Skeletal muscle tissue (tissue), 4 donors: ENCODE results near the gene NOC2L. TPM values are rescaled to one million over a fixed set of nuclear protein-coding genes. Genes with fewer than 3 reads are reported as not detected.

Experiments
- H3K27ac ChIP-seq: one replicate; pipeline ENCODE4 v1.7.0; 2013; ENCODE audit warnings: mild to moderate bottlenecking, low read depth, low read length, inconsistent platforms
- H3K27me3 ChIP-seq, 3 donors: one replicate each; pipeline ENCODE4 v1.7.0; 2013; ENCODE audit warnings: low read length in 3 of 3; ENCODE audit not compliant: control insufficient read depth in 3 of 3, insufficient read depth in 3 of 3
- H3K36me3 ChIP-seq, 3 donors: one replicate each; pipeline ENCODE4 v1.7.0; 2013; ENCODE audit warnings: low read length in 3 of 3; ENCODE audit not compliant: control insufficient read depth in 3 of 3, insufficient read depth in 3 of 3
- H3K4me1 ChIP-seq, 3 donors: one replicate each; pipeline ENCODE4 v1.7.0; 2013; ENCODE audit warnings: low read length in 3 of 3, mild to moderate bottlenecking in 3 of 3; ENCODE audit not compliant: control insufficient read depth in 3 of 3, insufficient read depth in 3 of 3
- H3K4me3 ChIP-seq, 3 donors: one replicate each; pipeline ENCODE4 v1.7.0; 2013; ENCODE audit warnings: low read length in 3 of 3
- H3K9ac ChIP-seq, 3 donors: one replicate each; pipeline ENCODE4 v1.7.0; 2013; ENCODE audit warnings: low read length in 3 of 3, mild to moderate bottlenecking in 3 of 3, moderate library complexity in 2 of 3, low read depth in 1 of 3
- H3K9me3 ChIP-seq, 3 donors: one replicate each; pipeline ENCODE4 v1.7.0; 2013; ENCODE audit warnings: low read length in 3 of 3; ENCODE audit not compliant: control insufficient read depth in 3 of 3
- total RNA-seq: library from RNA; depleted of rRNA; stranded (reverse); fragments of >200 nt; gene quantifications from one replicate; pipeline ENCODE4 v1.2.3, GENCODE V29; 2014
- donor health status: Osteomylitis.

NOC2L gene
- total RNA-seq, 1 donor from 2014 or later: 47.0 TPM

DNA sequence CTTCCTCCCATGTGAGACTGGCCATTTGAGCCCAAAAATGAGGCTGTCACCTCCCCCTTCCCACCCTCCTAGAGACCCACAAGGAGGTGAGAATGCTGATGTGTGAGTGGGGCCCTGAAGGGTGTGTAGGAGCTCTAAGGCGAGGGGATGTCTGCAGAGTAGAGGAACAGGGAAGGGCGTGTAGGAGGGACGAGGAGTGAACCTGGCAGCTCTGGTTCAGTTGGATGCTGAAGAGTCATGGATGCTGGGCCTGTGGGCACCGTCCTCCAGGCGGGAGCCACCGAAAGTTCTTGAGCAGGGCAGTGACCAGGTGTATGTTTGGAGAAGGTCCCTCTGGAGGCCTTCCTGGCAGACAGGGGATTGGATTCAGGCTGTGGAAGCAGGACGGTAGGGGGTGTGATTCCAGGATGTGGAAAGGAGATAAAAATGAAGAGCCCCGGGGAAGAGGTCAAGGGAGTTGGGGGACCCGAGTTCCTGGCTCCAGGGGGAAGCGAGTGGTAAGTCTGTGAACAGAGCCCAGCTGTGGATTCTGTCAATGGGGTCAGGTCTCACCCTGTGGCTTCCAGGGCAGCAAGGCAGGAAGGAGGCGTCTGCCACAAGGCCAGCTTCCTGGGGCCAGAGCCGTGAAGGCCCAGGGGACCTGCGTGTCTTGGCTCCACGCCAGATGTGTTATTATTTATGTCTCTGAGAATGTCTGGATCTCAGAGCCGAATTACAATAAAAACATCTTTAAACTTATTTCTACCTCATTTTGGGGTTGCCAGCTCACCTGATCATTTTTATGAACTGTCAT is 27.5 kb downstream of the NOC2L start:
- Histone ChIP-seq H3K27ac (no peak overlapping the region), H3K4me3 (no peak overlapping the region), H3K36me3 (no peaks in the 10 kb centered on the region), H3K27me3 (peaks cover 65 to 79% (median 71%) of the 10 kb centered on the region in 3 donors), H3K9ac (no peak overlapping the region), H3K4me1 (peaks cover 0 to 11% (median 8%) of the 10 kb centered on the region in 3 donors), H3K9me3 (no peaks in the 10 kb centered on the region)

DNA sequence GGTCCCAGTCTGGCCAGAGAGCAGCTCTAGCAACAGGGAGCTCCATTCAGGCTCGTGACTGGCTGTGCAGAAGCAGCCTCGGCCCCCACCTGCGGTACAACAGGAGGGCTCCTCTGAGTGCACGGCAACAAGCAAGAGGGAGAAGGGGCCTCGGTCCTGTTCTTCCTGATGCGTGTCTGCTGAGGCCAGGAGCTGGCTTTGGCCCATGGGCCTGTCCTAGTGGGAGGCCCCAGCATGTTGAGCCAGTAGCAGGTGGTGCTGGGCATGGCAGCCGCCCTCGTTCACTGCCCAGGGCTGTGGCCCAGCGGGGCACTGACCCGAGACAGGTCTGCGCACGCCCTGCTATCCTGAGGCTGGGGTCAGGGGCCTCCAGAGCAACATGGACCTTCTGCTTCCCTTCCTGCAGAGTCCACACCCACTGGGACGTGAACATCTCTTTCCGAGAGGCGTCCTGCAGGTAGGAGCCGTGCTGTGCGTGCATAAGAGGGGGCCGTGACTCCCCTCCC is 28.4 kb downstream of the NOC2L start:
- Histone ChIP-seq H3K27me3 (peaks cover 66 to 79% (median 72%) of the 10 kb centered on the region in 3 donors), H3K4me1 (peaks cover 0 to 14% (median 13%) of the 10 kb centered on the region in 3 donors), H3K4me3 (no peak overlapping the region)

DNA sequence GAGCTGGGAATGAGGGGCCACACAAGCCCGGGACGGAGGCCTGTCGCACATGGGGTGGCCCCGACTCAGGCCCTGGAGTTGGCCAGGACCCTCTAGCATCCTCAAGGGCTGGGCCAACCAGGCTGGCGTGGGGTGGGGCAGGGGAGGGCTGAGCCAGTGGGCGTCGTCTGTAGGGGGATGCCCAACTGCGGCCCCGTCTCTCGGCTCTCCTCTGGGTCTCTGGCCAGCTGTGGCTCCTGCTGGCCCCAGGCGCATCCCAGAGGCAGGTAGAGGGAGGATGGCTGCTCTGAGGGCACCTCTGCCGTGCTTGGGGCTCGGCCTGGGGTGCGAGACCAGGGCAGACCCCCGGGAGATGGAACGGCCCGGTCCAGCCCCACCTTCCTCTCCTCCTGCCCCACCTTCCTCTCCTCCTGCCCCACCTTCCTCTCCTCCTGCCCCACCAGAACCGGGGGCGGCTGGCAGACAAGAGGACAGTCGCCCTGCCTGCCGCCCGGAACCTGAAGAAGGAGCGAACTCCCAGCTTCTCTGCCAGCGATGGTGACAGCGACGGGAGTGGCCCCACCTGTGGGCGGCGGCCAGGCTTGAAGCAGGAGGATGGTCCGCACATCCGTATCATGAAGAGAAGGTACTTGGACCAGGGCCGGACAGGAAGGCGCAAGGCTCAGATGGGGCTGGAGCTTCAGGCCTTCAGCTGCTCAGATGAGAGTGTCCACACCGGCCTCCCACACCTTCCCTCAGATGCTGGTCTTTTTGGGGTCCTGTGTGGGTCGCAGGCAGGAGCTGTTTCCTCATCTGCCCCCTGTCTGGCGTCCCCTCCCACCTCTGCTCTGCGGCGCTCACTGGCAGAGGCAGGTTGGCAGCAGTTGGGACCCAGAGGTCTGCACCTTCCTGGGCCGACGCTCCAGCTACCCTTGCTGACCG is 29.1 kb downstream of the NOC2L start:
- no peaks in the 10 kb centered on the region for H3K9me3 ChIP-seq
- no peak overlapping the region for H3K4me3 ChIP-seq
- peaks cover 0 to 10% (median 8%) of the 10 kb centered on the region in 3 donors for H3K4me1 ChIP-seq
- H3K27me3 ChIP-seq: peaks cover 62 to 77% (median 69%) of the 10 kb centered on the region in 3 donors
- H3K9ac ChIP-seq: no peak overlapping the region
- no peak overlapping the region for H3K27ac ChIP-seq
- H3K36me3 ChIP-seq: no peaks in the 10 kb centered on the region

More for the DNA sequence above, 28.4 kb downstream of the NOC2L start:
- H3K27ac ChIP-seq: no peak overlapping the region
- H3K9ac ChIP-seq: no peak overlapping the region
- H3K36me3 ChIP-seq: no peaks in the 10 kb centered on the region
- no peaks in the 10 kb centered on the region for H3K9me3 ChIP-seq

DNA sequence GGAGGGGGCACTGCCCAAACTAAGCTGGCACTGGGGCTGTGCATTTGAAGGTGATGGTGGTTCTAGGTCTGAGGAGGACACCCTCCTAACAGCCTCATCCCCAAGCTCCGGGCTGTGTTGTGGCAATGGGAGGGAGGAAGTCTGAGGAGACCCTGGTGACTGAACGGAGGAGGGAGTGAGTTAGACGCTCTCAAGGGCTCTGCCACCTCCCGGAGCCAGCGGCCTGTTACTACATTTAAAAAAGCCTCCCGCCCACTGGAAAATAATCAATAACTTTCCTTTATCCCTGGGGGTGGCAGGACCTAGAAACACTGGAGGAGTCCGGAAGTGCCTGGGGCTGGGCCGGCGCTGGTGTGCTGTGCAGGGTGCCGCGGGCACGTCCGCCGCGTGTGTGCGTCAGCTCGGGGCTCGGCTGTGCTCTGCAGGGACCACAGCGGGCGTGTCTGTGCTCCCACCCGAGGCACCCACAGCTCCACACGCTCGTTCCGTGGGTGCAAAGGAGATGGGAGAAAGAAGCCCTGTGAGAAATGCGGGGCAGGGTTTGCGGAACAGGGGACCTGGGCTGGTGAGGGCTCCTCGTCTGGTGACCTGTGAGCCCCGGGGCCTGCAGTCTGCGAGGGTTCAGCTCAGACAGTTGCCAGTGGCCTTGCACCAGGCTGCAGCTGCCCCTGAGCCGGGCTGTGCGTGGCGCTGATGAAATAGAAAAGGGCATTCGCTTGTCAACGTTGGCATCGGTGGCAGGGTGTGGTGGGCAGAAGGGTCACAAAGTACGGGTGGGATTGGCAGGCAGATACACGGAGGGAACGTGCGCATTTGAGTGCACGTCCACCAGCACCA is 30.0 kb downstream of the NOC2L start:
- H3K27ac ChIP-seq: no peak overlapping the region
- H3K4me1 ChIP-seq: peaks cover 3 to 10% (median 8%) of the 10 kb centered on the region in 3 donors
- H3K9me3 ChIP-seq: no peaks in the 10 kb centered on the region
- H3K9ac ChIP-seq: no peak overlapping the region
- H3K27me3 ChIP-seq: peaks cover 60 to 84% (median 72%) of the 10 kb centered on the region in 3 donors
- H3K36me3 ChIP-seq: no peaks in the 10 kb centered on the region
- no peak overlapping the region for H3K4me3 ChIP-seq

DNA sequence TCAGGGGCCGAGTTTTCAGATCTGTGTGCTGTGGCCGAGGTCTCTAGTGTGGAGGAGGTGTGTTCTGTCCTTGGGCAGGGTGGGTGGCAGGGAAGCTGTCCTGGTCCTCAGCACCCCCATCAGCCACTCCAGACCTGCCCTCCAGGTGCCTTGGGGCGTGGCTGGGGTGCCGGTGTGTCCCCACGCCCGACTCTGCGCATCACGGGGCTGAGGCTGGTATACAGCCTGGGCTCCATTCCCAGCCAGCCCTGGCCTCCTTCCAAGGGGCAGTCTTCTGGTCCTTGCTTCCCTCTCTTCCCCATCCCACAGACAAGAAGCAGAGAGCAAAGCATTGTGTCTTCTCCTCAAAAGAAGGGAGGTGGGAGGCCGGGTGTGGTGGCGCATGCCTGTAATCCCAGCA is 31.3 kb downstream of the NOC2L start:
- Histone ChIP-seq H3K27me3 (peaks cover 63 to 81% (median 66%) of the 10 kb centered on the region in 3 donors), H3K36me3 (no peaks in the 10 kb centered on the region), H3K4me3 (no peak overlapping the region), H3K9me3 (no peaks in the 10 kb centered on the region), H3K27ac (no peak overlapping the region), H3K4me1 (peaks cover 9 to 18% (median 17%) of the 10 kb centered on the region in 3 donors), H3K9ac (no peak overlapping the region)

DNA sequence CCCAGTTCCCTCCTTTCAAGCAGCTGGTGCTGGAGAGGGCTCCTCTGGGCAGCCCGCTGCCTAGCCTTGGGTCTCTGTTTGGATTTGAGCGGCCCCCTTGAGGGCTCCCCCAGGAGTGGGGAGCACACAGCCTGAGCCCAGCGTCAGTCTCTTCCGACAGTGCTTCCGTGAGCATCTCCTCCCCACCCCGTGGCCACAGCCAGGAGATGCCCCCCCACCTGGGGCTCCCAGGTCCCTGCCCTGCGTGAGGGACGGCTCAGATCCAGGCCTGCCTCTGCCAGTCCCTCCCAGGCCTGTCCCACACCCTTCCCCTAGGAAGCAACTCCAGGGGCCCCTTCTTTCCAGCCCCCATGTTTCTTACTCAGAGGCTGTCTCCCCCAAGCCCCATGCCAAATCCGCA is 31.8 kb downstream of the NOC2L start:
- no peak overlapping the region for H3K9ac ChIP-seq
- no peak overlapping the region for H3K4me3 ChIP-seq
- H3K27me3 ChIP-seq: peaks cover 61 to 82% (median 66%) of the 10 kb centered on the region in 3 donors
- H3K4me1 ChIP-seq: peaks cover 9 to 22% (median 18%) of the 10 kb centered on the region in 3 donors
- no peaks in the 10 kb centered on the region for H3K36me3 ChIP-seq
- H3K27ac ChIP-seq: no peak overlapping the region
- H3K9me3 ChIP-seq: no peaks in the 10 kb centered on the region

DNA sequence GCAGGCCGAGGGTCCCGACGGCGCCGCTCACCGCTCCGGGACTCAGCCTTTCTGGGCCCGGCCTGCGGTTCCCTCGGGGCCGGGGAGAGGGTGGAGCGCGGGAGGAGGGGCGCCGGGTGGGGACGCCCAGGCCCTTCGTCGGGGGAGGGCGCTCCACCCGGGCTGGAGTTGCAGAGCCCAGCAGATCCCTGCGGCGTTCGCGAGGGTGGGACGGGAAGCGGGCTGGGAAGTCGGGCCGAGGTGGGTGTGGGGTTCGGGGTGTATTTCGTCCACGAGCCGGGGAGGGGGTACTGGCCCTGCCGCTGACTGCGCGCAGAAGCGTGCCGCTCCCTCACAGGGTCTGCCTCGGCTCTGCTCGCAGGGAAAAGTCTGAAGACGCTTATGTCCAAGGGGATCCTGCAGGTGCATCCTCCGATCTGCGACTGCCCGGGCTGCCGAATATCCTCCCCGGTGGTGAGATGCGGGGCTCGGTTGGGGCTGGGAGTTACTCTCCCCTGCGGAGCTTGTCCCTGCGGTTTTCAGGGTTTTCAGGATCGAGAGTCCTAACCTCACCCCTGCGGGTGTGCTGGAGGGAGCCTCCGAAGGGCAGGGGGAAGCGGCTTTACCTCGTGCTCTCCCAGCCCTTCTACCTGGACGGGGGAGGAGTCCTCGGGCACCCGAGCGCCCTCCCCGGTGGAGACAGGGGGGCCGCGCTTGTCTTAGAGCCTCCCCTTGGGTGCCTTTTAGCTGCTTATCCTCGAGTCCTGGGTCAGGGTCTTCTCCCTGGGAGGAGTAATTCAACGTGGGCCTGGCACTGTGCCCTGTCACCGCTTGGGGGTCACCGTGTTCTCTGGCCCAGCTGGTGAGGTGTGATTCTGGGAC is 33.3 kb downstream of the NOC2L start:
- Histone ChIP-seq H3K9me3 (no peaks in the 10 kb centered on the region), H3K36me3 (no peaks in the 10 kb centered on the region), H3K4me1 (peaks cover 17 to 32% (median 27%) of the 10 kb centered on the region in 3 donors), H3K27ac (no peak overlapping the region), H3K27me3 (peaks cover 57 to 80% (median 59%) of the 10 kb centered on the region in 3 donors), H3K9ac (no peak overlapping the region), H3K4me3 (peak overlapping the region in 1 of 3 donors; percentile 5)

DNA sequence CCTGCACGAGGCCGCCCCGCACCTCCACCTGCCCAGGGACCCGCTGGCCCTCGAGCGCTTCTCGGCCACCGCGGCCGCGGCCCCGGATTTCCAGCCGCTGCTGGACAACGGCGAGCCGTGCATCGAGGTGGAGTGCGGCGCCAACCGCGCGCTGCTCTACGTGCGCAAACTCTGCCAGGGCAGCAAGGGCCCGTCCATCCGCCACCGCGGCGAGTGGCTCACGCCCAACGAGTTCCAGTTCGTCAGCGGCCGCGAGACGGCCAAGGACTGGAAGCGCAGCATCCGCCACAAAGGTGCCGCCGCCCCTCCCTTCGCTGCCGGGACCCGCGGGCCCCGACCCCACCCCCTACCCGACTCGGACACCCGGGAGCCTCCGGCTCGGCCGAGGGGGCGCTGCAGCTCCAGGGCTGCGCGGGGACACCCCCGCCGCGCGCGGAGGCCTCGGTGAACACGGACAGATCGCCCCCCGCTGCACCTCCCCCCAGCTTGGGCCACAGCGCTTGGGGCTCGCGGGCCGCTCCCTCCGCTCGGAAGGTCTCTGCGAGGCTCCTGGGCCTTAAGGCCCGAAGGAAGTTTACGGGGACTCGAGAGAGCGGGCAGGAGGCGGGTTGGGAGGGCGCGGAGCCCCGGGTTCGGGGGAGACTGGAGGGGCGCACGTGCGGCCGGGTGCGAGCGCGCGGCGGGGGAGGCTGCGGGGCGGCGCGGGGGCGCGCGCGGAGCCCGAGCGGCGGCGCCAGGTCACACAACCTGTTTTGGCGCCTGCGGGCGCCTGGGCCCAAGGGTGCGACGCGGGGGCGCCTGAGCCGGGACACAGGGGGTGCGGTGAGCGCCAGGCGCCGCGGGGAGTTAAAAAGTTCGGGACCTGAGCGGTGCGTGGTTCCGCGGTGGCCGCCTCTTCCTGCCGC is 34.1 kb downstream of the NOC2L start:
- Histone ChIP-seq H3K27me3 (peaks cover 62 to 83% (median 64%) of the 10 kb centered on the region in 3 donors), H3K4me1 (peaks cover 26 to 41% (median 36%) of the 10 kb centered on the region in 3 donors), H3K9me3 (no peaks in the 10 kb centered on the region), H3K36me3 (no peaks in the 10 kb centered on the region), H3K4me3 (peak overlapping the region; percentile 14 to 60 (median 43)), H3K9ac (peak overlapping the region in 1 of 3 donors; percentile 45), H3K27ac (no peak overlapping the region)
